ENCODE results near the gene LRMDA. TPM values are rescaled to one million over a fixed set of nuclear protein-coding genes. Genes with fewer than 3 reads are reported as not detected.
A peak's percentile ranks its signal among the peaks of the same experiment; 100 is the strongest.

Gene LRMDA
- polyA plus RNA-seq, 1 donor (not counting 4 experiments of a cell fraction or from before 2014, with no cell fraction given): not detected

DNA sequence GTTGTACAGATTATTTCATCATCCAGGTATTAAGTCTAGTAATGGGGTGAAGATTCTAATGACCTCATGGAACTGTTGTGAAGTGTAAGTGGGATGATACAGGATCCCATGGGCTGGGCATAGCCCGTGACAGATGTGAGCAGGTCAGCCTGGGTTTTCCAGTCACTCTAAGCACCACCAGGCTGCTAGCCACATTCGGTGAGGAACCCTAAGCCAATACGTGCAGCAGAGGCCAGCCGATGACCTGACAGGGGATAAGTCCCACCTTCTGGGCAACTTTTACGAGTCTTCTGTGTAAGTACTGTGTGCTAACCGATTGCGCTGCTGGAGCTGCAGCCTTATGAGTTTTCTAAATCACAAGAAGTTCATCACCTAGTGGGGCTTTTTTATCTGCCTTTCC lies 37.2 kb upstream of the LRMDA start:
- no peak overlapping the region for H3K27ac ChIP-seq (ENCODE audit: control insufficient read depth, insufficient read depth, low read length)
- DNase-seq (ENCODE audit: low read depth, low spot score): no peak
- H3K79me2 ChIP-seq (ENCODE audit: control insufficient read depth, insufficient read depth, low read length): peaks cover 13% of the 10 kb centered on the region
- H2AFZ ChIP-seq (ENCODE audit: control insufficient read depth, low read length): no peak overlapping the region
- H3K9me3 ChIP-seq (ENCODE audit: control insufficient read depth, low read depth, low read length): no peaks in the 10 kb centered on the region
- no peak overlapping the region for H3K4me3 ChIP-seq (ENCODE audit: control insufficient read depth in 2 of 3, extremely low read depth in 1 of 3, insufficient read depth in 2 of 3, low read depth in 1 of 3, low read length in 3 of 3)
- H3K9me1 ChIP-seq (ENCODE audit: control insufficient read depth, extremely low read depth, insufficient read depth, low read length): no peaks in the 10 kb centered on the region
- peaks cover 0 to 4% of the 10 kb centered on the region in 2 experiments for H3K36me3 ChIP-seq (ENCODE audit: control insufficient read depth in 2 of 2, extremely low read depth in 1 of 2, insufficient read depth in 2 of 2, low read length in 2 of 2)
- dilution Hi-C loops (cut with MboI; ENCODE audit: extremely low pct_ligation_motif_present, low sequenced_read_pairs): no loop called here
- FAIRE-seq: no peak
- TF ChIP-seq, protein P1, sequence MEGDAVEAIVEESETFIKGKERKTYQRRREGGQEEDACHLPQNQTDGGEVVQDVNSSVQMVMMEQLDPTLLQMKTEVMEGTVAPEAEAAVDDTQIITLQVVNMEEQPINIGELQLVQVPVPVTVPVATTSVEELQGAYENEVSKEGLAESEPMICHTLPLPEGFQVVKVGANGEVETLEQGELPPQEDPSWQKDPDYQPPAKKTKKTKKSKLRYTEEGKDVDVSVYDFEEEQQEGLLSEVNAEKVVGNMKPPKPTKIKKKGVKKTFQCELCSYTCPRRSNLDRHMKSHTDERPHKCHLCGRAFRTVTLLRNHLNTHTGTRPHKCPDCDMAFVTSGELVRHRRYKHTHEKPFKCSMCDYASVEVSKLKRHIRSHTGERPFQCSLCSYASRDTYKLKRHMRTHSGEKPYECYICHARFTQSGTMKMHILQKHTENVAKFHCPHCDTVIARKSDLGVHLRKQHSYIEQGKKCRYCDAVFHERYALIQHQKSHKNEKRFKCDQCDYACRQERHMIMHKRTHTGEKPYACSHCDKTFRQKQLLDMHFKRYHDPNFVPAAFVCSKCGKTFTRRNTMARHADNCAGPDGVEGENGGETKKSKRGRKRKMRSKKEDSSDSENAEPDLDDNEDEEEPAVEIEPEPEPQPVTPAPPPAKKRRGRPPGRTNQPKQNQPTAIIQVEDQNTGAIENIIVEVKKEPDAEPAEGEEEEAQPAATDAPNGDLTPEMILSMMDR (optimal IDR thresholded peaks at IDR 0.05 in 1 of 3, IDR thresholded peaks at IDR 0.05 in 1 of 3, conservative IDR thresholded peaks at IDR 0.05 in 1 of 3; ENCODE audit: extremely low read depth in 1 of 3, insufficient read depth in 2 of 3, low read length in 3 of 3): no peak
- TF ChIP-seq EZH2 (IDR thresholded peaks at IDR 0.05; ENCODE audit: low read length): no peak
- H4K20me1 ChIP-seq (ENCODE audit: control insufficient read depth, extremely low read depth, insufficient read depth, low read length): no peaks in the 10 kb centered on the region
- H3K27me3 ChIP-seq (ENCODE audit: control insufficient read depth, extremely low read depth, insufficient read depth, low read length): no peaks in the 10 kb centered on the region
- peaks cover 11% of the 10 kb centered on the region for H3K4me1 ChIP-seq (ENCODE audit: control insufficient read depth, extremely low read depth, insufficient read depth, low read length)
- no peak overlapping the region for H3K4me2 ChIP-seq (ENCODE audit: control insufficient read depth, extremely low read depth, insufficient read depth, low read depth, low read length)
- no peak overlapping the region for H3K9ac ChIP-seq (ENCODE audit: control insufficient read depth, extremely low read depth, insufficient read depth, low read length)

GRCh38 chr10:75395066-75395931 lies 36.1 kb upstream of the LRMDA start:
- Histone ChIP-seq H4K20me1 (ENCODE audit: control insufficient read depth, extremely low read depth, insufficient read depth, low read length) (no peaks in the 10 kb centered on the region), H3K36me3 (ENCODE audit: control insufficient read depth in 2 of 2, extremely low read depth in 1 of 2, insufficient read depth in 2 of 2, low read length in 2 of 2) (peaks cover 0 to 4% of the 10 kb centered on the region in 2 experiments), H3K4me1 (ENCODE audit: control insufficient read depth, extremely low read depth, insufficient read depth, low read length) (peaks cover 11% of the 10 kb centered on the region), H2AFZ (ENCODE audit: control insufficient read depth, low read length) (peak overlapping the region; percentile 33), H3K9me3 (ENCODE audit: control insufficient read depth, low read depth, low read length) (no peaks in the 10 kb centered on the region), H3K27me3 (ENCODE audit: control insufficient read depth, extremely low read depth, insufficient read depth, low read length) (no peaks in the 10 kb centered on the region), H3K4me2 (ENCODE audit: control insufficient read depth, extremely low read depth, insufficient read depth, low read depth, low read length) (peak overlapping the region; percentile 22), H3K9ac (ENCODE audit: control insufficient read depth, extremely low read depth, insufficient read depth, low read length) (peak overlapping the region; percentile 22), H3K79me2 (ENCODE audit: control insufficient read depth, insufficient read depth, low read length) (peaks cover 22% of the 10 kb centered on the region), H3K27ac (ENCODE audit: control insufficient read depth, insufficient read depth, low read length) (no peak overlapping the region), H3K9me1 (ENCODE audit: control insufficient read depth, extremely low read depth, insufficient read depth, low read length) (no peaks in the 10 kb centered on the region), H3K4me3 (ENCODE audit: control insufficient read depth in 2 of 3, extremely low read depth in 1 of 3, insufficient read depth in 2 of 3, low read depth in 1 of 3, low read length in 3 of 3) (no peak overlapping the region)
- dilution Hi-C loops (cut with MboI; ENCODE audit: extremely low pct_ligation_motif_present, low sequenced_read_pairs): no loop called here
- TF ChIP-seq, protein P1 (optimal IDR thresholded peaks at IDR 0.05 in 1 of 3, IDR thresholded peaks at IDR 0.05 in 1 of 3, conservative IDR thresholded peaks at IDR 0.05 in 1 of 3; ENCODE audit: extremely low read depth in 1 of 3, insufficient read depth in 2 of 3, low read length in 3 of 3): peak; percentile 61 to 75 (median 71)
- TF ChIP-seq EZH2 (IDR thresholded peaks at IDR 0.05; ENCODE audit: low read length): no peak
- FAIRE-seq (no peak), DNase-seq (ENCODE audit: low read depth, low spot score) (no peak)

Data from keratinocyte (primary cell).